GM18861 (cell line): ENCODE results near the gene CGAS.
A peak's percentile ranks its signal among the peaks of the same experiment; 100 is the strongest.
"Not testable (repeated sequence)": the region's sequence is repeated elsewhere in the genome, so short reads cannot be mapped to it uniquely, and the experiment has no call there.

Source experiments
- ATAC-seq: cut with Tn5 transposase; IDR thresholded peaks from one replicate; pipeline ENCODE4 v1.9.1; 2021; ENCODE audit not compliant: unreplicated experiment

CGAS gene

GRCh38 chr6:73452107-73452461 lies at the start of gene CGAS:
TSS of gene CGAS (minus strand) at chr6:73452297. CDS start at chr6:73452181, 116 bp downstream.
- peak; percentile 70 for ATAC-seq

GRCh38 chr6:73497915-73498314 lies 45.8 kb upstream of the CGAS start:
- ATAC-seq, result no peak

GRCh38 chr6:73491377-73491776 lies 39.3 kb upstream of the CGAS start:
- ATAC-seq, result no peak

GRCh38 chr6:73487473-73487872 lies 35.4 kb upstream of the CGAS start:
- ATAC-seq, result no peak

GRCh38 chr6:73484438-73484837 lies 32.3 kb upstream of the CGAS start:
- ATAC-seq, result no peak

- no peak for ATAC-seq
These were observed 29.9 kb upstream of the CGAS start for GRCh38 chr6:73481969-73482368.

GRCh38 chr6:73477407-73477806 lies 25.3 kb upstream of the CGAS start:
- no peak for ATAC-seq

GRCh38 chr6:73476723-73477122 lies 24.6 kb upstream of the CGAS start:
- no peak for ATAC-seq

- peak; percentile 99 for ATAC-seq
These were observed 19.7 kb upstream of the CGAS start for GRCh38 chr6:73471686-73472290.

GRCh38 chr6:73461537-73462350 lies 9.6 kb upstream of the CGAS start, which contains the start of gene MTO1:
TSS of gene MTO1 (plus strand) at chr6:73461737. CDS start at chr6:73461855, 118 bp downstream.
- peak; percentile 94 for ATAC-seq

- no peak for ATAC-seq
These were observed 8.0 kb upstream of the CGAS start for GRCh38 chr6:73460056-73460455.

- not testable (repeated sequence) for ATAC-seq
These were observed 7.4 kb upstream of the CGAS start for GRCh38 chr6:73459474-73459873.

- ATAC-seq, result no peak
These were observed 4.0 kb upstream of the CGAS start for GRCh38 chr6:73455865-73456629.

- peak; percentile 45 for ATAC-seq
These were observed 632 bp downstream of the CGAS start for GRCh38 chr6:73451223-73452106.

- no peak for ATAC-seq
These were observed 8.5 kb downstream of the CGAS start for GRCh38 chr6:73443555-73443954.

- no peak for ATAC-seq
These were observed 16.9 kb downstream of the CGAS start for GRCh38 chr6:73435236-73435635.

GRCh38 chr6:73421534-73421933 lies 30.6 kb downstream of the CGAS start:
- no peak for ATAC-seq

- ATAC-seq, result no peak
These were observed 33.9 kb downstream of the CGAS start for GRCh38 chr6:73418081-73418741.

- no peak for ATAC-seq
These were observed 39.0 kb downstream of the CGAS start for GRCh38 chr6:73413102-73413501.

GRCh38 chr6:73409395-73409794 lies 42.7 kb downstream of the CGAS start:
- ATAC-seq, result no peak
